Measurements from ENCODE around the gene MDM2. TPM values are rescaled to one million over a fixed set of nuclear protein-coding genes. Genes with fewer than 3 reads are reported as not detected.
"Not testable (repeated sequence)": the region's sequence is repeated elsewhere in the genome, so short reads cannot be mapped to it uniquely, and the experiment has no call there.

The MDM2 gene
- total RNA-seq, 1 donor: 21.8 TPM

DNA sequence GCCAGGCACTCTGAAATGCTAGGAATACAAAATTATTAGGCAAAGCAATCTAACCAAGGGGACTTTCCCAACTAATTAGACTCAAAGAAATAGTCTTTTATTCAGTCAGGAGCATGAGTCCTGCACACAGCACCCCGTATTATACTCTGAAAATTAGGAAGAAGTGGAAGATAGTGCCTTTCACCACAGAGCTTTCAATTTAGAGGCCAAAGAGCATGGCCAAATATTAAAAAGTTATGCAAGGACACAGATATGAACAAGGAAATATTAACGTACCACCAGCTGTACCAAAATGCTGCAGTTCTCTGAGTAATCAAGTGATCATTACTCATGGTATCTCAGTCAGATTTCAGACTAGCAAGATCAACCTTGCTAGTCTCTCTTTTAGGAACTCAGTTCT lies 22.6 kb upstream of the MDM2 start:
- DNase-seq (ENCODE audit: low read depth in 2 of 3, low spot score in 2 of 3): no peak

DNA sequence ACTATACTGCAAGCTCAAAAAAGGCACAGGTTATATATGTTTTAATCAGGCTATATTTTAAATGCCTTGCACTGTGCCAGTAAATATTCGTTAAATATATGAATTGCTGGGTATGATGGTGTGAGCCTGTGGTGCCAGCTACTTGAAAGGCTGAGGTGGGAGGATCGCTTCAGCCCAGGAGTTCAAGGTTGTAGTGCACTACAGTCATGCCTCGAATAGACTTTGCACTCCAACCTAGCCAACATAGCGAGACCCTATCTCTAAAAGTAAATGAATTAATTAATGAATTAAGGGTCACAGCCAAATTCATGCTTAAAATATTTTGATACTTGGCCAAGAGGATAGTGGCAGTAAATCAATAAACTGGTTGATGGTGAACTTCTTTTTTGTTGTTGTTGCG lies 22.2 kb upstream of the MDM2 start:
- no peak for DNase-seq (ENCODE audit: low read depth in 2 of 3, low spot score in 2 of 3)

DNA sequence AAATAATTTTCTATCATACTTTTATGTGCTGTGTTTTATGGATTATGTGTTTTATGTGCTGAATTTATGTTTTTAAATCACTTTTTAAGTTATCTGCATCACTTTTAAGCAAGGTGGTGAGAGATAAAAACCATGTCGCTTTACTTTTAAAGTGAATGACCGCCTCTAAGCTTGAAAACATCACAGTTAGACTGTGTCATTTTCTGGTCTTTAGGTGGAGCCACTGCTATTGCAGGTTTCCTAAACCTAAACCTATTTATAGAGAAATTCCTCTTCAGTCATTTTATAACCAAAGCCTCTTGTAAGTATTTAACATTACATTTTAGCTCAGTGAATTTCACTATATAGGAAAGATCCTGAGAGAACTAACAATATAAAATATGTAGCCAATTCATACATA lies 21.0 kb upstream of the MDM2 start:
- no peak for DNase-seq (ENCODE audit: low read depth in 2 of 3, low spot score in 2 of 3)

DNA sequence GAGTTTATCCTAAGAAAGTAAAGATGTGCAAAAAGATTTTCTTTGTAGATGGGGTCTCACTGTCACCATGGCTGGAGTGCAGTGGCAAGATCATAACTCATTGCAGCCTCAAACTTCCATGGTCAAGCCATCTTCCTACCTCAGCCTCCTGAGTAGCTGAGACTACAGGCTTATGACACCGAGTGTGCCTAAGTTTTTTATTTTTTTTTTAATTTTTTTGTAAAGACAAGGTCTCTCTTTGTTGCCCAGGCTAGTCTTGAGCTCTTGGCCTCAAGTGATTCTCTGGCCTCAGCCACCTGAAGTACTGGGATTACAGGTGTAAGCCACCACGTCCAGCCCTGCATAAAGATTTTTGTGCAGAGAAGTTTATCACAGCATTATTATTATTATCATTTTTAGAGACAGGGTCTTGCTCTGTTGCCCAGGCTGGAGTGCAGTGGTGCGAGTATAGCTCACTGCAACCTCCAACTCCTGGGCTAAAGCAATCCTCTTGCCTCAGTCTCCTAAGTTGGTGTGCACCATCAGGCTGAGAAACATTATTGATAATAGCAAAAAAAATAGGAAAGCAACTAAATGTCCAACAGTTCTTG lies 19.3 kb upstream of the MDM2 start:
- DNase-seq (ENCODE audit: low read depth in 2 of 3, low spot score in 2 of 3): no peak

DNA sequence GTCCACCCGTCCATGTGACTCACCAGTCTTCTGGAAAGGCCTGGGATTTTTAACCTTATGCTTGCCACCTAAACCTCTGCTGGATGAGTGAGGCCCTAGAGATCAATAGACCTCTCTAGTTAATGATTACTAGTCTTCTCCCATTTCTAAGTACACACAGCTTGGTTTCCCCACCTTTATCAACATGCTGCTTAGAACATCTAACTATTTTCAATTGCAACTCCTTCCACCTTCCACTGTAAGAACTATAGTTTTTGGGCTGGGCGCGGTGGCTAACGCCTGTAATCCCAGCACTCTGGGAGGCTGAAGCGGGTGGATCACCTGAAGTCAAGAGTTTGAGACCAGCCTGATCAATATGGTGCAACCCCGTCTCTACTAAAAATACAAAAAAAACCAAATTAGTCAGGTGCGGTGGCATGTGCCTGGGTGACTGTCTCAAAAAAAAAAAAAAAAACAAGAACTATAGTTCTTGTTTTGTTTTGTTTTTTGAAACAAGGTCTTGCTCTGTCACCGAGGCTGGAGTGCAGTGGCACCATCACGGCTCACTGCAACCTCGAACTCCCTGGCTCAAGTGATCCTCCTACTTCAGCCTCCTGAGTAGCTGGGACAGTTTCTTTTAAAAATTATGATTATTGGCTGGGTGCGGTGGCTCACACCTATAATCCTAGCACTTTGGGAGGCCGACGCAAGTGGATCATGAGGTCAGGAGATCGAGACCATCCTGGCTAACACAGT lies 18.7 kb upstream of the MDM2 start:
- DNase-seq (ENCODE audit: low read depth in 2 of 3, low spot score in 2 of 3): no peak

DNA sequence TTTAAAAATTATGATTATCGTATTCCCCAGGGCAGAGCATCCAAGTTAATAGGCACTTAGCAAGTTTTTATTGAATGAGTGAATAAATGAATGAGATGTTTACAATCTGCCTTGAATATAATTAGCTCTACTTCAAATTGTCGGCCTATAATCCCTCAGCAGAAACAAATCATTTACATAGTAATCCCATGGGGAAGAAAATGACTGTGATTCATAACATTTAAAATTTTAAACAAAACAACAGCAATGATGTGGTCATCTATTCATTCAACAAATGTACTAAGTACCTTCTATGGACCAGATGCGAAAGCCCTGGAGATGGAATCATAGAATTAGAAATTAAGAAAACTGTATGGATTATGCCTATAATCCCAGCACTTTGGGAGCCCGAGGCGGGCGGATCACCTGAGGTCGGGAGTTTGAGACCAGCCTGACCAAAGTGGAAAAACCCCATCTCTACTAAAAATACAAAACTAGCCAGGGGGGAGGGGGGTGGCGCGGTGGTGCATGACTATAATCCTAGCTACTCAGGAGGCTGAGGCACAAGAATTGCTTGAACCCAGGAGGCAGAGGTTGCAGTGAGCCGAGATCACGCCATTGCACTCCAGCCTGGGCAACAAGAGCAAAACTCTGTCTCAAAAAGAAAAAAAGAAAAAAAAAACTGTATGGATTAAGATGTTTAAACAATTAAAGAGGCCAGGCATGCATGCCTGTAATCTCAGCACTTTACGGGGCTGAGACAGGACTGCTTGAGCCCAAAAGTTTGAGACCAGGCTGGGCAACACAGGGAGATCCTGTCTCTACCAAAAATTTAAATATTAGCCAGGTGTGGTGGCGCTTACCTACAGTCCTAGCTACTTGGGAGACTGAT lies 17.7 kb upstream of the MDM2 start:
- no peak for DNase-seq (ENCODE audit: low read depth in 2 of 3, low spot score in 2 of 3)

DNA sequence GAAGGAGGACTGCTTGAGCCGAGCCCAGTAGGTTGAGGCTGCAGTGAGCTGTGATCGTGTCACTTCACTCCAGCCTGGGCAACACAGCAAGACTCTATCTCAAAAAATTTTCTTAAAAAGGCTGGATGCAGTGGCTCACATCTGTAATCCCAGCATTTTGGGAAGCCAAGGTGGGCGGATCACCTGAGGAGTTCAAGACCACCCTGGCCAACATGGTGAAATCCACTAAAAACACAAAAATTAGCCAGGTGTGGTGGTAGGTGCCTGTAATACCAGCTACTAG lies 17.1 kb upstream of the MDM2 start:
- no peak for DNase-seq (ENCODE audit: low read depth in 2 of 3, low spot score in 2 of 3)

DNA sequence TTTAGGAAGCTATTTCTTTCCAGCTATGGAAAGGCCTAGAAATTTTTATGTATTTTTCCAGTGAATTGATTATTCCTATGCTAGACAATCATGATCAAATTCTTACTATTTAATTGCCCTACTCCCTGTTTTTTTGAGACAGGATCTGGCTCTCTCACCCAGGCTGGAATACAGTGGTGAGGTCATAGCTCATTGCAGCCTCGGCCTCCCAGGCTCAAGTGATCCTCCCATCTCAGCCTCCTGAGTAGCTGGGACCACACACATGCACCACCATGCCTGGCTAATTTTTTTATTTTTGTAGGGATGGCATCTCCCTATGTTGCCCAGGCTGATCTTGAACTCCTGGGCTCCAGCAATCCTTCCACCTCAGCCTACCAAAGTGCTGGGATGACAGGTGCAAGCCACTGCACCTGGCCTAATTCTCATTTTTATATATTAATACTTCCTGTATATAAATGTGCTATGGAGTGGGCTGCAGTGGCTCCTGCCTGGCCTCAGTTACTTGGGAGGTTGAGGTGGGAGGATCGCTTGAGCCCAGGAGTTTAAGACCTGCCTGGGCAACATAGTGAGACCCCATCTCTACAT lies 16.0 kb upstream of the MDM2 start:
- no peak for DNase-seq (ENCODE audit: low read depth in 2 of 3, low spot score in 2 of 3)

DNA sequence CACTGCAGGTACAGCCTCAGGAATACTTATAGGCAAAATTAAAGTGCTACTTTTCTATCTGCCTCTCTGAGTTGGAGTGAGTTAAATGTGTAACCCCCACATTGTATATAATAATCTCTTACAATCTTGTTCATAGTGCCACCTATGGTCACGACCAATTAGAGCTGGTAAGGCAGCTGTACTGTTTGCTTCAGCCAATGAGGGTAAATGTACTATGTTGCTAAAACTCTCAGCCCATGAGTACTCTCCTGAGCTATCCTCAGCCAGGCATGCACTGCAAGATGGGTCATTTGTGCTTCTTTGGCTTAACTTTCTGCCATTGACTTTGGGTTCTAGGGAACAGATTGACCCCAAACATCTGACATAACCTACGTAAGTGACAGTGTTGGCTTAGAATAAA lies 15.0 kb upstream of the MDM2 start:
- DNase-seq (ENCODE audit: low read depth in 2 of 3, low spot score in 2 of 3): peak; percentile 16 to 63 (median 41)

DNA sequence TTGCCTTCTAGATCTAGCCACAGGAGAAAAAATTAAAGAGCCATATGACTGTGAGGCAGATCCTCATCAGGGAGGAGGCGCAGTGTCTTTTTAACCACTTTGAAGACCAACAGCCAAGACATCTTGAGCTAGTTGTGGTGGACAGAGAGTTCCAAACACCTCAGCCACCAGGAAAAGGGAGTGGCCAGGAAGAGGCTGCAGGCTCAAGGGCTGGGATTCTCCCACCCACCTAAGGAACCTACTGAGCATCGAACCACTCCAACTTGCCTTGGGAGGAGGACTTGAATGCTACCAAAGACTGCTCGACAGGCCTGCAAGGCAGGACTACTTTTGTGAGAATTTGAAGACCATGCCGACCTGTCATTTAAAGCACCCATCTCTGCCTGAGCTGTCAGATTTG lies 14.5 kb upstream of the MDM2 start:
- DNase-seq (ENCODE audit: low read depth in 2 of 3, low spot score in 2 of 3): no peak

DNA sequence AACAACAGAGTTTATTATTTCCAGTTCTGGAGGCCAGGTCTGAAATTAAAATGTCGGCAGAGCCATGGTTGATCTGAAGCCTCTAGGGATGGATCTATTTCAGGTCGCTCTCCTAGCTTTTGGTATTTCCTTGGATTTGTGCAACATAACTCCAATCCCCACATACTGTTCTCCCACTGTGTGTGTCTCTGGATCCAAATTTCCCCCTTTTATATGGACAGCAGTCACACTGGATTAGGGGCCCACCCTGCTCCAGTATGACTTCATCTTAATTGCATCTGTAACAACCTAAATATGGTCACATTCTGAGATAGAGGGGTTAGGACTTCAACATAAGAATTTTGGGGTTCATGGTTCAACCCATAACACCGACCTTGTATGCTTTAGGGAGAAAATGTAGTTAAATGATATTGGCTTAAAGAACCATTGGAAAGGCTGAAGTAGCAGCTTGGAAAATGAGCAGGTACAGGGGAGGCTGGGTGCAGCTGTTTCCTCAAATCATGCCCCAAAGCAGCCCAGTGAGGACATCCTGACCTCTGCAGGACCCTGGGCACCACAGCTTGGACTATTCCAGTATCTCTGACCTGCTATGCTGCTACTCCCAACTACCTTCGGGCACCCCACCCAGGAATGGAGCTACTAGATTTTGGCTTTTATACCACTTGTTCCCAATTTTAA lies 13.9 kb upstream of the MDM2 start:
- no peak for DNase-seq (ENCODE audit: low read depth in 2 of 3, low spot score in 2 of 3)

DNA sequence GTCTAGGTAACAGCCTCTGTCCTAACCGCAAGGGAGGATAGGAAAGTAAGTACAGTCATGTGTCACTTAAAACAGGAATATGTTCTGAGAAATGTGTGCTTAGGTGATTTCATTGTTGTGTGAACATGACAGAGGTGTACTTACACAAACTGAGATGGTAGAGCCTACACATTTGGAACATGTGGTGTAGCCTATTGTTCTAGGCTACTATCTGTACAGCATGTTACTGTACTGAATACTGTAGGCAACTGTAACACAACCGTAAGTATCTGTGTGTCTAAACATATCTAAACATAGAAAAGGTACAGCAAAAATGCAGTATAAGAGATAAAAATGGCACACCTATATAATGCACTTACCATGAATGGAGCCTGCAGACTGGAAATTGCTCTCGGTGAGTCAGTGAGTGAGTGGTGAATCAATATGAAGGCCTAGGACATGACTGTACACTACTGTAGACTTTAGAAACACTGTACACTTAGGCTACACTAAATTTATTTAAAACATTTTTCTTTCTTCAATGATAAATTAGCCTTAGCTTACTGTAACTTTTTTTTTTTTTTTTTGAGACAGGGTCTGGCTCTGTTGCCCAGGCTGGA lies 13.2 kb upstream of the MDM2 start:
- DNase-seq (ENCODE audit: low read depth in 2 of 3, low spot score in 2 of 3): no peak

DNA sequence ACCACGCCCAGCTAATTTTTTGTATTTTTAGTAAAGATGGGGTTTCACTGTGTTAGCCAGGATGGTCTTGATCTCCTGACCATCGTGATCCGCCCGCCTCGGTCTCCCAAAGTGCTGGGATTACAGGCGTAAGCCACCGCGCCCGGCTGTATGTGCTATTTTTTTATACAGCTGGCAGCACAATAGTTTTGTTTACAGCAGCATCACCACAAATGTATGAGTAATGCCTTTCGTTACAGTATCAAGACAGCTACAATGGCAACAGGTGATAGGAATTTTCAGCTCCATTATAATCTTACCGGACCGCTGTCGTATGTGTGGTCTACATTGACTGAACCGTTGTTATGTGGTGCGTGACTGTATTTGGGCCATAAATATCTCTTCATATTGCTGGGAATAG lies 11.6 kb upstream of the MDM2 start:
- DNase-seq (ENCODE audit: low read depth in 2 of 3, low spot score in 2 of 3): no peak

DNA sequence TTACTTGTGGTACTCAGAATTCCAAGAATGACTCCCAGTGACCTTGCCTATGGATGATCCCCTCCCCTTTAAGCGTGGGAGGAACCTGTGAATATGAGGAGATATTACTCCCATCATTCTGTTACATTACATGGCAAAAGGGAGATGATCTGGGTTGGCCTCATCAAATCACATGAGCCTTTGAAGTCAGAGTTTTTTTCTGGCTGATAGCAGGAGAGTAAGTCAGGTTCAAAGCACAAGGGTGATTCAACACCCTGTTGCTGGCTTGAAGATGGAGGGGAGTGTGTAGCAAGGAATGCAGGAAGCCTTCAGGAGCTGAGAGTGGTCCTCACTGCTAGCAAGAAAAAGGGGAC lies 9.1 kb upstream of the MDM2 start:
- DNase-seq (ENCODE audit: low read depth in 2 of 3, low spot score in 2 of 3): no peak

DNA sequence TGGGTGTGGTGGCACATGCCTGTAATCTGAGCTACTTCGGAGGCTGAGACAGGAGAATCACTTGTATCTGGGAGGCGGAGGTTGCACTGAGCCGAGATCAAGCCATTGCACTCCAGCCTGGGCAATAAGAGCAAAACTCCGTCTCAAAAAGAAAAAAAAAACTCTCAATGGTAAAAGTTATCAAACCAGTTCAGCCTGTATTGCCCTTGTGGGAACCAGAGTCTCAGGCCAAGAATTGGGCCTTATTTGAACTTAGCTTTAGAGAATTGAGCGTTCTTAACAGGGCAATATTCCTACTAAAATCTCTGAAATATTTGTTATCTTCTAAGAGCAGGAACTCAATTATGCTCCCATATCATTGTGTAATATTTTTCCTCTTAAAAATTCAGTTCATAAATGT lies 7.7 kb upstream of the MDM2 start:
- no peak for DNase-seq (ENCODE audit: low read depth in 2 of 3, low spot score in 2 of 3)

DNA sequence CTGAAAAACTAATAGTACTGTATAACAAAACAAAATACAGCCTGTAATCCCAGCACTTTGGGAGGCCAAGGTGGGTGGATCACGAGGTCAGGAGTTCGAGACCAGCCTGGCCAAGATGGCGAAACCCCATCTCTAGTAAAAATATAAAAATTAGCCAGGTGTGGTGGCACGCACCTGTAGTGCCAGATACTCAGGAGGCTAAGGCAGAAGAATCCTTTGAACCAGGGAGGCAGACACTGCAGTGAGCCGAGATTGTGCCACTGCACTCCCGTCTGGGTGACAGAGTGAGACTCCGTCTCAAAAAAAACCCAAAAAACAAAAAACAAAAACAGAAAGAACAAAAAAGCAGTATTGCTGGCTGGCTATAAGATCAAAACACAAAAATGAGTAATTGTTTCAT lies 6.9 kb upstream of the MDM2 start:
- DNase-seq (ENCODE audit: low read depth in 2 of 3, low spot score in 2 of 3): not testable (repeated sequence)

DNA sequence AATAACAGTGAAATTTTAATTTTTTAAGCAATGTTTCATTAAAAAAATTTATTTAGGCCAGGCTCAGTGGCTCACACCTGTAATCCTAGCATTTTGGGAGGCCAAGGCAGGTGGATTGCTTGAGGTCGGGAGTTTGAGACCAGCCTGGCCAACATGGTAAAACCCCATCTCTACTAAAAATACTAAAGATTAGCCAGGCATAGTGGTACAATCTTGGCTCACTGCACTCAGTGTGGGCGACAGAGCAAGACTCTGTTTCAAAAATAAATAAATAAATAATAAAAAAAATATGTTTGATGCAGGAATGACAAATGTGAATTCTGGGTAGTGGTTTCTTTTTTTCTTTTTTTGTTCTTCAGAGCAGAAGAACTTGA lies 5.6 kb upstream of the MDM2 start:
- not testable (repeated sequence) for DNase-seq (ENCODE audit: low read depth in 2 of 3, low spot score in 2 of 3)

DNA sequence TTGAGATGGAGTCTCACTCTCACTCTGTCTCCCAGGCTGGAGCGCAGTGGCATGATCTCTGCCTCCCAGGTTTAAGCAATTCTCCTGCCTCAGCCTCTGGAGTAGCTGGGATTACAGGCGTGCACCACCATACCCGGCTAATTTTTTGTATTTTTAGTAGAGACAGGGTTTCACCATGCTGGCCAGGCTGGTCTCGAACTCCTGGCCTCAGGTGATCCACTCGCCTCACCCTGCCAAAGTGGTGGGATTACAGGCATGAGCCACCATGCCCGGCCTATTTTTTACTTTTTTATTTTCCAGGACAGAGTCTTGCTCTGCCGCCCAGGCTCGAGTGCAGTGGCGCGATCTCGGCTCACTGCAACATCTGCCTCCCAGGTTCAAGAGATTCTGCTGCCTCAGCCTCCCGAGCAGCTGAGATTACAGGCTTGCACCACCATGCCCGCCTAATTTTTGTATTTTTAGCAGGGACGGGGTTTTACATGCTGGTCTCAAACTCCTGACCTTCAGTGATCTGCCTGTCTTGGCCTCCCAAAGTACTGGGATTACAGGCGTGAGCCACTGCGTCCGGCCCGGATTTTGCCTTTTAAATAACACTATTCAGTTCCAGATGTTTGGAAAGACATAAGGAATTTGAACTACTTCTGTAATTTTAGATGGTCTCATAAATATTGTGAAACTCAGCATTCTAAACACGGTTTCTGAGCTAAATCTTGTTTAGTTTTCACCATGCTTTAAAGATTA lies 4.9 kb upstream of the MDM2 start:
- not testable (repeated sequence) for DNase-seq (ENCODE audit: low read depth in 2 of 3, low spot score in 2 of 3)

DNA sequence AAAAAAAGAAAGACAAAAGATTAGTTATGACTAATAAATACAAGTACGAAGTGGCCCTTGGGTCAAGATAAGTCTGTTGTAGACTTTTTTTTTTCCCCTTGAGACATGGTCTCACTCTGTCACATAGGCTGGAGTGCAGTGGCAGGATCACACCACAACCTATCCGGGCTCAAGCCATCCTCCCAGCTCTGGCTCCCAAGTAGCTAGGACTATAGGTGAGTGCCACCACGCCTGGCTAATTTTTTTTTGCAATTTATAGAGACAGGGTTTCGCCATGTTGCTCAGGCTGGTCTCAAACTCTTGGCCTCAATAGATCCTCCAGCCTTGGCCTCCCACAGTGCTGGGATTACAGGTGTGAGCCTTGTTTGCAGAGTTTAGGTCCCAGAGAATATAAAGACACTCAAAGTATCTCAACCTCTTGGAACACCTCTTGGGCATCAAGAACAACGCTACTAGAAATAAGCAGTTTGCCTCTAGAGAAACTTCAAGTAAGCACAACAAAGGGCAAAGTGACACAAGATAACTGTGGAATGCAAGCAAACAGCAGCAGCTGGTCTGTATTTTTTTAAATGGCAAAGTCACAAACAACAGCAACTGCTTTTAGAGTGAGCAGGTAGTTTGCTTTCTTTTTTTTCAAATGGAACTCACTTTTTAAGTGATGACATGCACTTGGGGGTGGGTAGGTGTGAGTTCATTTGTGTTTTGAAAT lies 3.9 kb upstream of the MDM2 start:
- DNase-seq (ENCODE audit: low read depth in 2 of 3, low spot score in 2 of 3): no peak
